HG03432 (cell line): ENCODE measurements around the gene SUMO3.

ENCODE experiments used
- ATAC-seq: cut with Tn5 transposase; IDR thresholded peaks from one replicate; pipeline ENCODE4 v1.9.1; 2021; ENCODE audit warnings: mild to moderate bottlenecking, moderate library complexity; ENCODE audit not compliant: unreplicated experiment

SUMO3 gene

DNA sequence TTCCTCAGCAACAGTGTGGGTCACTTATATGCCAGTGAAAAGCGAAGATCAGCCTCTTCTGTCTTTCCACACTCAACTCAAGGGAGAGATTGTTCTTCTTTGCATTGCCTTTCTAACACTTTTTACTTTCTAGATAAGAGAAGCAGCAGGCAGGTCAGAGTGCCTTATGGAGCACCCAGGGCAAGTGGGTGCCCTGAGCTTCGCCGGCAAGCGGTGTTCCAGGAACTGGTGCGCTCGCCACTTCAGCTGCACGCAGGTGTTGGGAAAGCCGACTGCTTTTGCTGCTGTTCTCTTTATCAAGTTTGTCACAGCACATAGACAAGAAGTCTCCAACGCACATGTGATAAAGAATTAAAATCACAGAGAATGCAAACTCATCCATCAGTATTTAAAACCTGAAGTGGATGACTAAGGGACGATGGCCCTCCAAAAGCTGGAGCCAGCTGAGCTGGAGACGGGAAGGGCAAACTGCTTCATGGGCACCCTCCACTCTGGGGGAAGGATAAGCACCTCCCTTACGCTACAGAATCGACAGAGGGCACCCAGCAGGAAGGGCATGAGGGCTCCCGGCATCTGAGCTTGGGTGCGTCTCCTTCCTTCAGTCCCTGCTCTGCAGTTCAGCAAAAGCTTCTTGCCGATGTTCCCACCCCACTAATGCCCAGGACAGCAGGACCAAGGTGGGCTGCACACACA, 36.9 kb downstream of the SUMO3 start:
- no peak for ATAC-seq

DNA sequence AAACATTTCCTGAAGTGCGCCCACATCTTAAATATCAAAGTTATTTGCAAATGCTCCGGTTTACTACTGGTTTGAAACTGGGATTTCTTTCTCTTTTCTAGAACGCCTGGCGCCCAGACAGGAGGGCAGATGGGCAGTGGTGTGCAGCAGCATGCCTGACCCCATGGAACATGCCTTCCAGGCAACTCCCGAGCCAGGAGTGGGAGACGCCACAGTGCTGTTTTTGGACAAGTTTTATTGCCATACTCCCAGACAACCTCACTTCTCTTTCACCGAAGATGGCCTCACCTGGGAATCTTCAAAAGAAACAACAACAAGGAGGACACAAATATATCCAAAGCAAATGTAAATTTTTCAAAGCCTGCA, 37.7 kb downstream of the SUMO3 start:
- no peak for ATAC-seq

DNA sequence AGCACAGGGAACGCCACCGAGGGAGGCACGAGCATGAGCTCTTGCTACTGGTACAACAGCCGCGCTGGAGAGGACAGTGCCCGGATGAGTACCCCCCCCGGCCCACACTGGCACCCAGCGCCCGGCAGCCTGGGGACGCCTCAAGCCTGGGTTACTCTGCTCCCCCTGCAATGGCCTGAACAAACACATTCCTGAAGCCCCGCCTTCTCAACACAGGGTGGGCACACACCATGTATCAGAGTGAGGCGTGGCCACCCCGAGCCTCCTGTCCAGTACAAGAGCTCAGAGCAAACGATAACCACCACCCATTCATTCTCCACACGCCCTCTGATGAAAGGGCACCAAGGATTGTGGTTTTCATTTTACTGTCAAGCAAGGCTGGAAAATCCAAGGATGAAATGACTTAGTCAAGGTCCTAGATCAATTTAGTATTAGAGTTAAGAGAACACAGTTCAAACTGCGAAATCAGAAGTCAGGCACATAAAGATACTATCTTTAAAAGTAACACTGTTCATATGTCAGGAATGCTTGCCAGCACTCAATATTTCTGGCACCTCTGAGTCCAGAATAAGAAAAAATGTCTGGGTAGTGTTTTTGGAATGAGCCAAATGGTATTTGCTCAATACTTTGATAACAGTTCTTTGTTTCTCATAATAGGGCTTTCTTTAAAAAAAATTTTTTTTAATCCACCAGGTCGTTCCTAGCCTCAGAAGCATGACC, 38.3 kb downstream of the SUMO3 start:
- ATAC-seq = no peak

GRCh38 chr21:44778983-44779382, 38.9 kb downstream of the SUMO3 start:
- ATAC-seq = no peak

DNA sequence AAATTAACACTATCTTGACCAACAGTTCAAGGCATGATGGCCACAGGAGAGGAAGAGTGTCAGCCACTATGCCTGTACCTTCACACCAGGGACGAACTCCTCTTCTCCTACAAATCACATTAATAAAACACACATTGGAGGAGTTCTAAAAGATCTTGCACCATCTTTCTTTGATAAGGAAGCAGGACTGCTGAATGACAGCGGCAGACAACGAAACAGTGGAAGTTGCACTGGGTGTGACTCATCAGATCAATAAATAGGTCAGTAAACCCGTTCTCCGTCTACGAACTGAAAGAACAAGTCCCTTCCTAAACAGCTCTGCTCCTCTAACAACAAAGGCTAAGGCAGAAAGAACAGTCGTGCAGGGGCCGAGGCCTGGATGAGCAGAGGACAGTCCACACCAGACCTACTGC, 39.4 kb downstream of the SUMO3 start:
- ATAC-seq = no peak

GRCh38 chr21:44778094-44778493, 39.8 kb downstream of the SUMO3 start:
- ATAC-seq = no peak

DNA sequence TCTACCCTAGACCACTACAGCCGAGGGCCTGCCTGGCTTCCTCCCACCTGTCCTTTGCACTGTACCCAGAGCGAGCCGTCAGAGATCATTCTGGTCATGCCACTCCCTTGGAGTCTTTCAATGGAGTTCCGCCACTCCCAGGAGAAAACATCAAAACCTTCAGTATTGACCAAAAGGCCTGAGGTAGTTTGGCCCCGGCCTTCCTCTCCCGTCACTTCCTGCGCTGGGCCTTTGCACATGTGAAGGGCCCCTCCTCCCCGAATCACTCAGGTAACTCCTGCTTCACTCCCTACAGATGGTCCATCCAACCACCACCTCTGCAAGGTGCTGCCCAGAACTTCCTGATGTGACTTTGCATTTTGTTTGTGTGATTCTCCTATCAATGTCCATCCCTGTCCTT, 42.9 kb downstream of the SUMO3 start:
- no peak for ATAC-seq

DNA sequence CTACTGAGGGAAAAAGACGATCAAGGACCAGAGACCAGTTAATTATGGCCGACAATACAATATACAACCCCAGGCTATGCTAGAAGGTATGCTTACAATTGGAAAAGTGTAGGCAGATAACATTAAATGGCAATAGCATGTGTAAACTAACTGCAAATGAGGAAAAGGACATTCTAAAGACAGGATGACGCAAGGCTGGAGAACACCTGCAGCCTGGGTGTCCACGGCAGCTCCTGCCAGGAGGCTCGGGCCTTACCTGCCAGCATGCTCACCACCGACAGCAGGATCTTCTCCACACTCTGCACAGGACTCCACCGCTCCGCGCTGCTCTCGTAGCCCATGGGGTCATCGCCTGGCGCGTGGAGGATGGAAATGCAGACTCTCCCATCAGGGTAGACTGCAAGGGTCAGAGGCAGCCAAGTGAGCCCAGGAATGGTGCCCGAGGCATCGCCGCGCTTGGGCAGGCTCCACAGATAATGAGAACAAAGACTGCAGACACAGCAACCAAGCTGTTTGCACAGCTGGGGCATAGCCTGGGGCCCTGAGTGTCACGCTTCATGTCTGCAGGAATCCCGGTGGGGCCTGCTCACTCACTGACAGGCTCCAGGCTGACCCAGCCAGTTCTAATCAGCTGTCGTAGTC, 44.5 kb downstream of the SUMO3 start:
- ATAC-seq = no peak

DNA sequence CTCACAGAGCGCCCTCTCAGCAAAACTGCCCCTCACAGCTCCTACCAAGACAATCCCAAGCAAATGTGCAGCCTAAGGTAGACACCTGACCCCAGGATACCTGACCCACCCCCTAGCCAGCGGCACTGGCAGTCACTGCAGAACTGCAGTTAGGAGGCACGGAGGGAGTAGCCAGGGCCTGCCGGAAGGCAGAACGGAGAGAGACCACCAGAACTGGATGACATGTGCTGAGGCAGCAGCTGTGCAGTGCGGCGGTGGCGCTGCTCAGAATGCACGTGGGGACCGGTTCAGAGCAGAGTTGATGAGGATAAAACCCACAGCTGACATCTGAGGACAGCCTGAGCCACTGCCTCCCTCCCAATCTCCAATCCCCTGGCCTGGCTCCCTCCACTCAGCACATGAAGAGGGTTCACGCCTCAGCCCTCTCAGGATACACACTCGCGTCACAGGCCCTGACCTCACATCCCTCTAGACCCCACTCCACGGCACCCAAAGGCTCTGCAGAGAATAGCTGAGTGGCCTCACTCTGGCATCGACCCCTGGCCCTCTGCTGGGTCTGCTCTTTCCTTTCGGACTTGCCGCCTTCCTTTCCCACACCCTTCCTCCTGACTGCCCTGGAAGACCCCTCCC, 45.9 kb downstream of the SUMO3 start:
- no peak for ATAC-seq

DNA sequence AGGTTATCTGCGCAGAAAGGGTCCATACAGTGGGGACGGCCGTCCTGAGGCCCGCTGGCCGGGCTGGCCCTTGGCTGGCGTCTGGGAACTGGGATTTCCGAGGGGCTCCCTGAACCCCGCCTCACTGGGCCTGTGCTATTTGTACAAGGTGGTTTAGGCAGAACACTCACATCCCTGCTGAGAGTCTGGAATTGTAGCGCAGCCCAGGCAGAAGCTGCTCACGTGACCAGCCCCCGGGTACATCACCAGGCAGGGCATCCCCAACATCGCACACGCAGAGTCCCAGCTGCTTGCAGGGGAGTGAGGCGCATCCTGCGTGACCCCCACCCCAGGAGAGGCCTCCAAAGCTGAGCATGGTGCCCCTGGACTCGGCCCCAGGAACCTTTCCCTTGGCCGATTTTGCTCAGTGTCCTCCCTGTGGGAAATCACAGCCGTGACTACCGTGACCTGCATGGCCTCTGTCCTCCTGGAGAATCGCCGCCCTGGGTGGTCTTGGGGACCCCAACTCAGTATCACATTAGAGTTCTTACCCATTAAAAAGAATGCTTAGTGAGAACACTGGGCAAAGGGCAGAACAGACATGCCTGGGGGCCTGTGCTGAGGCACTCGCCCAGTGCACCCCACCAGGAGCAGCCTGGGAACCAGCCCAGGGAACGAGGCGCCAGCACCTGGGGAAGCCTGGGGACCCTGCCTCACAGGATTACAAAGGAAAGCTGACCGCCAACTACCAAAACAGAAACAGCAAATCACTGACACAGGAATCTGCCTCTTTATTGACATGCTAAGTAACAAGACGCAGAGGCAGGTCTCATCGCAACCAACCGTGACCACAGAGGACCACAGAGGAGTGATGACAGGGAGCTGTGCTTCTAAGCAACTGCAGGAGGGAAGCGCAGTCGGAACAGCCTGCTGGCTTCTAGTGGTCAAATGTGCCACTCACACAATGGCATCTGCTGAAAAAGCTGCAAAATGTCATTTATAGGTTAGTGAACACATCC, 49.7 kb downstream of the SUMO3 start:
- no peak for ATAC-seq

DNA sequence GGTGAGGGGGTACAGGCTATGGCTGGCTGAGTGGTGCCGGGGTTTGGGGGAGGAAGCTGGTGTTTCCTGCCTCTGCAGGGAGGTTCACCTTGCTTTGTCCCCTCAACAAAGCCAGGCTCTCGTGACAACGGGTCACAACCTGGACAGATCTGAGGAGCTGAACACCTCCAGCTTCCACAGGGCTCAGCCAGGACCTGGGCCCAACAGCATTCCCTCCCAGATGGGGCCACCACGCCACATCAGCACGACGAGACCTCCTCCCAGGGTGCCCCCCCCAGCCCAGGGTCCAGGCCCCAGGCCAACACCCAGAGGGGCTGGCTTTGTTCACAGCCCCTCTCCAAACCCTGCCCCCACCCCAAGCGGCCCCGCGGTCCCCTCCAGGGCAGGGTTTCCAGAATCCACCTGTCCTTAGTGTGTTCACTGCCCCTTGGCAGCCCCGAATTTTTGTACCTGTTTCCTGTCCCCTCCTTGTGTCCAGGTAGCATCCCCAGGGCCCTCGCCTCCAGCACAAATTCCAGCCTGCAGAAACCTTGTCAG, 51.0 kb downstream of the SUMO3 start:
- no peak for ATAC-seq

- ATAC-seq = no peak
Observed at GRCh38 chr21:44766014-44766817, 51.6 kb downstream of the SUMO3 start.

DNA sequence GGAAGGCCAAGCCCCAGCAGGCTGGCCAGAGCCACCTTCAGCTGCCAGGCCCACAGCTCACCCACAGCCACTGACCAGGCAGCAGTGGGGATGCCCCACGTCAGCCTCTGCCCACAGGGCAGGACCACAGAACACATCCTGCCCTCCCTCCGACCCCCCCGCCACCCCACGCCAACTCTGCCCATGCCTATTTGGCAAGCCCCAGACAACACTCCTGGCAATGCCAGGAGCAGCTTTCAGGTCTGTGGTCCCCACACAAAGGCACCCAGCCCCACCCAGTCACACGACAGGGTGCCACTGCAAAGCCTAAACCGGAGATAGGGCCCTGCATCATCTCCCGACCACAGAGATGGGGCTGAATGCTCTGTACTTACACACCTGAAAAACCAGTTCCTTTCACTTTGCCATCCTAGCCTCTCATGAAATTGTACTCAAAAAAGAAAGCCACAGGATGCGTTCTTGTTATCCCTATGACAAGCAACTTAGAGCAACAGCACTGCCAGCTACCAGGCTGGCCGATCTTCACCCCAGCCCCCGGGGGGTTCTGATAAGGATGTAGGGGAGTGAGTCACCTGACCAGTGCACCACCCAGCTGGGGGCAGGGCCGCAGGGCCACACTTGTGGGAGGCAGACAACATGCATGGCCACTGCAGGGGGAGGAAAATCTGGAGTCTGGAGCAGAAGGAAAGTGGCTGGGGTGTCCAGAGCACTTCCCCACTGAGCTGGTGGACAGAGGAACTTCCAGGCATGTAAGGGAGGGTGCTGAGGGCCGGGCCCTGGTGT, 52.4 kb downstream of the SUMO3 start:
- no peak for ATAC-seq

DNA sequence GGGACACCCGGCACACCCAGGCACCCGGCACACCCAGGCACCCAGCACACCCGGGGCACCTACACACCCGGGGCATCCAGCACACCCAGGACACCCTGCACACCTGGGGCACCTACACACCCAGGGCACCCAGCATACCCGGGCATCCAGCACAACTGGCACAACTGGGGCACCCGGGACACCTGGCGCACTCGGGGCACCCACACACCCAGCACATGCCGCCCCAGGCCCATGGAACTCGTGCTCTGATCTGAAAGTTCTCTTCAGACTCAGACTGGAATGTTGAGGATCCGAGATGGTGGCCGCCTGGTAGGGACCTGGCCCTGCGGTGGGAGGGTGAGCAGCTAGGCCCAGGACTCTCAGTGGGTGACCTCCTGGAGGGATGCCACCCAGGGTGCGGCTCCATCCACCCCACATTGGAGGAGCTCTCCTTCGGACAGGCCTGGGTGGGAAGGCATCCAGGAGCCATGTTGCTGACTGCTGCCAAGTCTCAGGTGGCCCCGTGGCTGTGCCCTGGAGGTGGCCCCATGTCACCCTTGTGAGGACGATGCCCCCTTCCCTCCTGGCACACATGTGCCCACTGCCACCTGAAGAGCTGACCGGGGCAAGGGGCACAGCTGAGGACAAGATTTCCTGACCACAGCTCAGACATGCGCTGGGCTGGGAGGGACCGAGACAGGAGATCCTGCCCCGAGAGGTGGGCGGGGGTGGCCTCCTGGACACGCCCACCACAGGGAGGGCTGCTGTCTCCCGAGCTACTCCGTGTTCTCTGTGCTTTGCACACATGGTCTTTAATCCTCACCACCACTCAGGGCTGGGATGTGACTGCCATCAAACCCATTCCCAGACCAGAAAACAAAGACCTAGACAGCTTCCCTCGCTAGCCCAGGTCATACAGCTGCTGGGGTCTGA, 53.3 kb downstream of the SUMO3 start:
- no peak for ATAC-seq

DNA sequence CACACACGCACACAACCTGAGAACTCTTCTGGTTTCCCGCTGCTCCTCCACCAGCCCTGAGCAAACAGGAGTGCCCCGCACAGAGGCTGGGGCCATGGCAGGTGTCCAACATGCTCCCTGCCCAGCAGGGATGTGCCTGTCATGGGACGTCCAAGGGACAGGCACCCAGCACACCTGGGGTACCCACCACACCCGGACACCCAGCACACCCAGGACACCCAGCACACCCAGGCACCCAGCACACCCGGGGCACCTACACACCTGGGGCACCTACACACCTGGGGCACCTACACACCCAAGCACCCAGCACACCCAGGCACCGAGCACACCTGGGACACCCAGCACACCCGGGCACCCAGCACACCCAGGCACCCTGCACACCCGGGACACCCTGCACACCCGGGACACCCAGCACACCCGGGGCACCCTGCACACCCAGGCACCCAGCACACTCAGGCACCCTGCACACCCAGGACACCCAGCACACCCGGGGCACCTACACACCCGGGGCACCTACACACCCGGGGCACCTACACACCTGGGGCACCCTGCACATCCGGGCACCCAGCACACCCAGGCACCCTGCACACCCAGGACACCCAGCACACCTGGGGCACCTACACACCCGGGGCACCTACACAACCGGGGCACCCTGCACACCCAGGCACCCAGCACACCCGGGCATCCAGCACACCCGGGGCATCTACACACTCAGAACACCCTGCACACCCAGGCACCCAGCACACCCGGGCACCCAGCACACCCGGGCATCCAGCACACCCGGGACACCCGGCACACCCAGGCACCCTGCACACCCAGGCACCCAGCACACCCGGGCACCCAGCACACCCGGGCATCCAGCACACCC, 54.2 kb downstream of the SUMO3 start:
- no peak for ATAC-seq

GRCh38 chr21:44763050-44763378, 54.8 kb downstream of the SUMO3 start:
- ATAC-seq = no peak
